ENCODE results near the gene USF1.

GRCh38 chr1:161018631-161018930, 27.2 kb downstream of the USF1 start:
- no peak for TF ChIP-seq CTCF (IDR thresholded peaks at IDR 0.05)
- no peak for TF ChIP-seq POLR2A (IDR thresholded peaks at IDR 0.05)

All from esophagus squamous epithelium (tissue), 4 donors.